GM23338 (cell line): ENCODE results near the gene ZNF610.
A peak's percentile ranks its signal among the peaks of the same experiment; 100 is the strongest.

Experiments
- CREB1 ChIP-seq: fragments of 250-450 bp; sonication (Bioruptor Pico); IDR thresholded peaks from 2 replicates; pipeline ENCODE4 v1.5.0; 2020; ENCODE audit warnings: low read depth, mild to moderate bottlenecking, moderate library complexity
- EZH2 ChIP-seq: fragments of 200-600 bp; sonication (generic); IDR thresholded peaks from one replicate; pipeline ENCODE4 v1.8.0; 2017; ENCODE audit warnings: antibody characterized with exemption, mild to moderate bottlenecking, low read depth; ENCODE audit not compliant: unreplicated experiment
- EZH2phosphoT487 ChIP-seq: fragments of 200-600 bp; sonication (generic); IDR thresholded peaks from one replicate; pipeline ENCODE4 v1.8.1; 2018; ENCODE audit warnings: antibody characterized with exemption; ENCODE audit not compliant: unreplicated experiment
- JUNB ChIP-seq: IDR thresholded peaks from one replicate; pipeline ENCODE4 v1.6.1; 2016; ENCODE audit warnings: antibody characterized with exemption; ENCODE audit not compliant: unreplicated experiment
- NANOG ChIP-seq: IDR thresholded peaks from 2 replicates; pipeline ENCODE4 v1.6.1; 2016; ENCODE audit warnings: antibody characterized with exemption, borderline replicate concordance
- POLR2AphosphoS5 ChIP-seq: IDR thresholded peaks from 2 replicates; pipeline ENCODE4 v1.6.1; 2016; ENCODE audit warnings: antibody characterized with exemption, low read depth
- STAT1 ChIP-seq: IDR thresholded peaks from one replicate; pipeline ENCODE4 v1.6.1; 2016; ENCODE audit warnings: antibody characterized with exemption; ENCODE audit not compliant: unreplicated experiment
- ZNF114 ChIP-seq: fragments of 250-450 bp; sonication (Bioruptor Pico); IDR thresholded peaks from 2 replicates; pipeline ENCODE4 v1.5.0; 2020; ENCODE audit warnings: mild to moderate bottlenecking, moderate library complexity
- ZNF331 ChIP-seq: fragments of 250-450 bp; sonication (Bioruptor Pico); IDR thresholded peaks from 2 replicates; pipeline ENCODE4 v1.5.0; 2020; ENCODE audit warnings: low read depth, mild to moderate bottlenecking, moderate library complexity
- TF ChIP-seq, protein P1 (sequence below), 2 experiments: fragments of 200-600 bp in 1 of 2; sonication (generic) in 1 of 2; conservative IDR thresholded peaks; 2 replicates each; pipeline versions ENCODE4 v1.5.1 to v1.6.1; 2016 to 2017; ENCODE audit warnings: antibody characterized with exemption in 2 of 2, low read depth in 2 of 2, mild to moderate bottlenecking in 2 of 2, moderate library complexity in 1 of 2
- TF ChIP-seq, protein P2 (sequence below): IDR thresholded peaks from one replicate; pipeline ENCODE4 v1.6.1; 2018; ENCODE audit warnings: antibody characterized with exemption; ENCODE audit not compliant: unreplicated experiment
- TF ChIP-seq, protein P3 (sequence below): IDR thresholded peaks from 2 replicates; pipeline ENCODE4 v1.6.1; 2016; ENCODE audit warnings: antibody characterized with exemption
- TF ChIP-seq, protein P4 (sequence below): fragments of 250-450 bp; sonication (Bioruptor Pico); IDR thresholded peaks from 2 replicates; pipeline ENCODE4 v1.5.0; 2020; ENCODE audit warnings: mild to moderate bottlenecking, moderate library complexity

DNA sequence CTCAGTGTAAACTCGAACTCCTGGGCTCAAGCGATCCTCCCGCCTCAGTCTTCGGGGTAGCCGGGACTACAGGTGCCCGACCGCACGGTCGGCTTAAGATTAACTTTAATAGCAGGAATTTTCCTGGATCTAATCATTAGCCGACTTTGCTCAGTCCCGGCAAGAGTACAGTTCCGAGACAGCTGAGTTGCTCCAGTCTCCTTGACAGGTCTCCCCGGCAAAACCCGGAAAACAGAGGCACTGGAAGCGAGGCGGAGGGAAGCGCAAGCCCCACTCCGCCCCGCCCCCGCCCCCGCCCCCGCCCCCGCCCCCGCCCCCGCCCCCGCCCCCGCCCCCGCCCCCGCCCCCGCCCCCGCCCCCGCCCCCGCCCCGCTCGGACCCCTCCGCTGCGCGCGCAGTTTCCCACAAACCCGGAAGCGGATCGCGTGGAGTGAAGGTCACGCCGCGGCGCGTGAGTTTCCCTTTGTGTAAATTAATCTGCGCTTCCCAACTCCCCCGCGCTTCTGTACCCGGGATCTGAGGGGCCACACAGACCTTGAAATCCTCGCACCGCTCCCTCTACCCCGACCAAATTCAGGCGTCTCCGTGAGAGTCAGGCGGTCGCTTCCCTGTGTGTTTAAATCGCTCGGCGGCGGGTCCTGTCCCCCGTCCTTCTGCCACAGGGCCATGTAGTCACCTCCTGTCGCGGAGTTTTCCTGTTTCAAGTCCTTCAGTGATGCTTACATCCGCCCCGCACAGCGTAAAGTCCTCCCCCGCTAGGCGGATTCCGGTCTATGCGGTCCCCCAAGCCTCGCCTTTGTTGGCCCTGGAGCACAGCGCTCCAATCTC is 39.1 kb upstream of the ZNF610 start, which contains the start of gene ZNF480:
- no peak for TF ChIP-seq EZH2phosphoT487
- TF ChIP-seq NANOG, result no peak
- TF ChIP-seq, protein P1, sequence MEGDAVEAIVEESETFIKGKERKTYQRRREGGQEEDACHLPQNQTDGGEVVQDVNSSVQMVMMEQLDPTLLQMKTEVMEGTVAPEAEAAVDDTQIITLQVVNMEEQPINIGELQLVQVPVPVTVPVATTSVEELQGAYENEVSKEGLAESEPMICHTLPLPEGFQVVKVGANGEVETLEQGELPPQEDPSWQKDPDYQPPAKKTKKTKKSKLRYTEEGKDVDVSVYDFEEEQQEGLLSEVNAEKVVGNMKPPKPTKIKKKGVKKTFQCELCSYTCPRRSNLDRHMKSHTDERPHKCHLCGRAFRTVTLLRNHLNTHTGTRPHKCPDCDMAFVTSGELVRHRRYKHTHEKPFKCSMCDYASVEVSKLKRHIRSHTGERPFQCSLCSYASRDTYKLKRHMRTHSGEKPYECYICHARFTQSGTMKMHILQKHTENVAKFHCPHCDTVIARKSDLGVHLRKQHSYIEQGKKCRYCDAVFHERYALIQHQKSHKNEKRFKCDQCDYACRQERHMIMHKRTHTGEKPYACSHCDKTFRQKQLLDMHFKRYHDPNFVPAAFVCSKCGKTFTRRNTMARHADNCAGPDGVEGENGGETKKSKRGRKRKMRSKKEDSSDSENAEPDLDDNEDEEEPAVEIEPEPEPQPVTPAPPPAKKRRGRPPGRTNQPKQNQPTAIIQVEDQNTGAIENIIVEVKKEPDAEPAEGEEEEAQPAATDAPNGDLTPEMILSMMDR (conservative IDR thresholded peaks at IDR 0.05; ENCODE audit: low read depth in 2 of 2), result no peak
- TF ChIP-seq POLR2AphosphoS5, result peak; percentile 77
- TF ChIP-seq EZH2, result no peak
- TF ChIP-seq, protein P2, sequence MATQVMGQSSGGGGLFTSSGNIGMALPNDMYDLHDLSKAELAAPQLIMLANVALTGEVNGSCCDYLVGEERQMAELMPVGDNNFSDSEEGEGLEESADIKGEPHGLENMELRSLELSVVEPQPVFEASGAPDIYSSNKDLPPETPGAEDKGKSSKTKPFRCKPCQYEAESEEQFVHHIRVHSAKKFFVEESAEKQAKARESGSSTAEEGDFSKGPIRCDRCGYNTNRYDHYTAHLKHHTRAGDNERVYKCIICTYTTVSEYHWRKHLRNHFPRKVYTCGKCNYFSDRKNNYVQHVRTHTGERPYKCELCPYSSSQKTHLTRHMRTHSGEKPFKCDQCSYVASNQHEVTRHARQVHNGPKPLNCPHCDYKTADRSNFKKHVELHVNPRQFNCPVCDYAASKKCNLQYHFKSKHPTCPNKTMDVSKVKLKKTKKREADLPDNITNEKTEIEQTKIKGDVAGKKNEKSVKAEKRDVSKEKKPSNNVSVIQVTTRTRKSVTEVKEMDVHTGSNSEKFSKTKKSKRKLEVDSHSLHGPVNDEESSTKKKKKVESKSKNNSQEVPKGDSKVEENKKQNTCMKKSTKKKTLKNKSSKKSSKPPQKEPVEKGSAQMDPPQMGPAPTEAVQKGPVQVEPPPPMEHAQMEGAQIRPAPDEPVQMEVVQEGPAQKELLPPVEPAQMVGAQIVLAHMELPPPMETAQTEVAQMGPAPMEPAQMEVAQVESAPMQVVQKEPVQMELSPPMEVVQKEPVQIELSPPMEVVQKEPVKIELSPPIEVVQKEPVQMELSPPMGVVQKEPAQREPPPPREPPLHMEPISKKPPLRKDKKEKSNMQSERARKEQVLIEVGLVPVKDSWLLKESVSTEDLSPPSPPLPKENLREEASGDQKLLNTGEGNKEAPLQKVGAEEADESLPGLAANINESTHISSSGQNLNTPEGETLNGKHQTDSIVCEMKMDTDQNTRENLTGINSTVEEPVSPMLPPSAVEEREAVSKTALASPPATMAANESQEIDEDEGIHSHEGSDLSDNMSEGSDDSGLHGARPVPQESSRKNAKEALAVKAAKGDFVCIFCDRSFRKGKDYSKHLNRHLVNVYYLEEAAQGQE, result no peak
- TF ChIP-seq CREB1 (CRISPR knock-in tag), result no peak
- no peak for TF ChIP-seq STAT1
- TF ChIP-seq ZNF114 (CRISPR knock-in tag), result no peak
- TF ChIP-seq JUNB, result no peak
- TF ChIP-seq, protein P3, sequence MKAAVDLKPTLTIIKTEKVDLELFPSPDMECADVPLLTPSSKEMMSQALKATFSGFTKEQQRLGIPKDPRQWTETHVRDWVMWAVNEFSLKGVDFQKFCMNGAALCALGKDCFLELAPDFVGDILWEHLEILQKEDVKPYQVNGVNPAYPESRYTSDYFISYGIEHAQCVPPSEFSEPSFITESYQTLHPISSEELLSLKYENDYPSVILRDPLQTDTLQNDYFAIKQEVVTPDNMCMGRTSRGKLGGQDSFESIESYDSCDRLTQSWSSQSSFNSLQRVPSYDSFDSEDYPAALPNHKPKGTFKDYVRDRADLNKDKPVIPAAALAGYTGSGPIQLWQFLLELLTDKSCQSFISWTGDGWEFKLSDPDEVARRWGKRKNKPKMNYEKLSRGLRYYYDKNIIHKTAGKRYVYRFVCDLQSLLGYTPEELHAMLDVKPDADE, result 0 out of 2 replicates have a peak, but pooled peaks have one; percentile 40
- no peak for TF ChIP-seq ZNF331
- TF ChIP-seq, protein P4, sequence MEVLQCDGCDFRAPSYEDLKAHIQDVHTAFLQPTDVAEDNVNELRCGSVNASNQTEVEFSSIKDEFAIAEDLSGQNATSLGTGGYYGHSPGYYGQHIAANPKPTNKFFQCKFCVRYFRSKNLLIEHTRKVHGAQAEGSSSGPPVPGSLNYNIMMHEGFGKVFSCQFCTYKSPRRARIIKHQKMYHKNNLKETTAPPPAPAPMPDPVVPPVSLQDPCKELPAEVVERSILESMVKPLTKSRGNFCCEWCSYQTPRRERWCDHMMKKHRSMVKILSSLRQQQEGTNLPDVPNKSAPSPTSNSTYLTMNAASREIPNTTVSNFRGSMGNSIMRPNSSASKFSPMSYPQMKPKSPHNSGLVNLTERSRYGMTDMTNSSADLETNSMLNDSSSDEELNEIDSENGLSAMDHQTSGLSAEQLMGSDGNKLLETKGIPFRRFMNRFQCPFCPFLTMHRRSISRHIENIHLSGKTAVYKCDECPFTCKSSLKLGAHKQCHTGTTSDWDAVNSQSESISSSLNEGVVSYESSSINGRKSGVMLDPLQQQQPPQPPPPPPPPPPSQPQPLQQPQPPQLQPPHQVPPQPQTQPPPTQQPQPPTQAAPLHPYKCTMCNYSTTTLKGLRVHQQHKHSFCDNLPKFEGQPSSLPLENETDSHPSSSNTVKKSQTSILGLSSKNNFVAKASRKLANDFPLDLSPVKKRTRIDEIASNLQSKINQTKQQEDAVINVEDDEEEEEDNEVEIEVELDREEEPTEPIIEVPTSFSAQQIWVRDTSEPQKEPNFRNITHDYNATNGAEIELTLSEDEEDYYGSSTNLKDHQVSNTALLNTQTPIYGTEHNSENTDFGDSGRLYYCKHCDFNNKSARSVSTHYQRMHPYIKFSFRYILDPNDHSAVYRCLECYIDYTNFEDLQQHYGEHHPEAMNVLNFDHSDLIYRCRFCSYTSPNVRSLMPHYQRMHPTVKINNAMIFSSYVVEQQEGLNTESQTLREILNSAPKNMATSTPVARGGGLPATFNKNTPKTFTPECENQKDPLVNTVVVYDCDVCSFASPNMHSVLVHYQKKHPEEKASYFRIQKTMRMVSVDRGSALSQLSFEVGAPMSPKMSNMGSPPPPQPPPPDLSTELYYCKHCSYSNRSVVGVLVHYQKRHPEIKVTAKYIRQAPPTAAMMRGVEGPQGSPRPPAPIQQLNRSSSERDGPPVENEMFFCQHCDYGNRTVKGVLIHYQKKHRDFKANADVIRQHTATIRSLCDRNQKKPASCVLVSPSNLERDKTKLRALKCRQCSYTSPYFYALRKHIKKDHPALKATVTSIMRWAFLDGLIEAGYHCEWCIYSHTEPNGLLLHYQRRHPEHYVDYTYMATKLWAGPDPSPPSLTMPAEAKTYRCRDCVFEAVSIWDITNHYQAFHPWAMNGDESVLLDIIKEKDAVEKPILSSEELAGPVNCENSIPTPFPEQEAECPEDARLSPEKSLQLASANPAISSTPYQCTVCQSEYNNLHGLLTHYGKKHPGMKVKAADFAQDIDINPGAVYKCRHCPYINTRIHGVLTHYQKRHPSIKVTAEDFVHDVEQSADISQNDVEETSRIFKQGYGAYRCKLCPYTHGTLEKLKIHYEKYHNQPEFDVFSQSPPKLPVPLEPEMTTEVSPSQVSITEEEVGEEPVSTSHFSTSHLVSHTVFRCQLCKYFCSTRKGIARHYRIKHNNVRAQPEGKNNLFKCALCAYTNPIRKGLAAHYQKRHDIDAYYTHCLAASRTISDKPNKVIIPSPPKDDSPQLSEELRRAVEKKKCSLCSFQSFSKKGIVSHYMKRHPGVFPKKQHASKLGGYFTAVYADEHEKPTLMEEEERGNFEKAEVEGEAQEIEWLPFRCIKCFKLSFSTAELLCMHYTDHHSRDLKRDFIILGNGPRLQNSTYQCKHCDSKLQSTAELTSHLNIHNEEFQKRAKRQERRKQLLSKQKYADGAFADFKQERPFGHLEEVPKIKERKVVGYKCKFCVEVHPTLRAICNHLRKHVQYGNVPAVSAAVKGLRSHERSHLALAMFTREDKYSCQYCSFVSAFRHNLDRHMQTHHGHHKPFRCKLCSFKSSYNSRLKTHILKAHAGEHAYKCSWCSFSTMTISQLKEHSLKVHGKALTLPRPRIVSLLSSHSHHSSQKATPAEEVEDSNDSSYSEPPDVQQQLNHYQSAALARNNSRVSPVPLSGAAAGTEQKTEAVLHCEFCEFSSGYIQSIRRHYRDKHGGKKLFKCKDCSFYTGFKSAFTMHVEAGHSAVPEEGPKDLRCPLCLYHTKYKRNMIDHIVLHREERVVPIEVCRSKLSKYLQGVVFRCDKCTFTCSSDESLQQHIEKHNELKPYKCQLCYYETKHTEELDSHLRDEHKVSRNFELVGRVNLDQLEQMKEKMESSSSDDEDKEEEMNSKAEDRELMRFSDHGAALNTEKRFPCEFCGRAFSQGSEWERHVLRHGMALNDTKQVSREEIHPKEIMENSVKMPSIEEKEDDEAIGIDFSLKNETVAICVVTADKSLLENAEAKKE, result no peak
